MCF 10A (cell line): ENCODE results near the gene PCDH8. TPM values are rescaled to one million over a fixed set of nuclear protein-coding genes. Genes with fewer than 3 reads are reported as not detected.
A peak's percentile ranks its signal among the peaks of the same experiment; 100 is the strongest.

Source experiments
- BruUV-seq: library from RNA; stranded (reverse); fragments of 400-500 nt; replicated peaks from 2 replicates; lab custom pipeline; 2021; lab: Mats Ljungman, UMichigan
- CTCF ChIA-PET: fragments of 300-600 bp; sonication (Branson Sonifier 250); formaldehyde crosslinking; extraction: SDS; loops from one replicate; lab custom pipeline; 2021; ENCODE audit warnings: antibody characterized with exemption, inconsistent platforms; lab: Yijun Ruan, JAX
- POLR2A ChIA-PET: fragments of 300-600, 350-650 bp; sonication (Branson Sonifier 250); formaldehyde crosslinking; extraction: SDS; loops from one replicate; lab custom pipeline; 2020; ENCODE audit warnings: antibody characterized with exemption, inconsistent platforms; lab: Yijun Ruan, JAX
- DNase-seq: peaks from one replicate; pipeline ENCODE4 v3.0.0-alpha.2; 2018; ENCODE audit not compliant: unreplicated experiment
- H3K27ac Mint-ChIP-seq: one replicate; pipeline ENCODE4 v1.8.0; 2022; ENCODE audit warnings: mild to moderate bottlenecking, low read depth, mixed read lengths; ENCODE audit not compliant: unreplicated experiment
- H3K27me3 Mint-ChIP-seq: one replicate; pipeline ENCODE4 v1.8.0; 2022; ENCODE audit warnings: mixed read lengths; ENCODE audit not compliant: insufficient read depth, unreplicated experiment
- H3K36me3 Mint-ChIP-seq: one replicate; pipeline ENCODE4 v1.8.0; 2022; ENCODE audit warnings: mild to moderate bottlenecking, moderate library complexity, mixed read lengths; ENCODE audit not compliant: insufficient read depth, unreplicated experiment
- H3K4me1 Mint-ChIP-seq: one replicate; pipeline ENCODE4 v1.8.0; 2022; ENCODE audit warnings: mixed read lengths; ENCODE audit not compliant: insufficient read depth, unreplicated experiment
- H3K4me3 Mint-ChIP-seq: one replicate; pipeline ENCODE4 v1.8.0; 2022; ENCODE audit warnings: mild to moderate bottlenecking, moderate library complexity, mixed read lengths; ENCODE audit not compliant: unreplicated experiment
- H3K9me3 Mint-ChIP-seq: one replicate; pipeline ENCODE4 v1.8.0; 2022; ENCODE audit warnings: mixed read lengths; ENCODE audit not compliant: unreplicated experiment
- CTCF ChIP-seq: fragments of 200-600 bp; IDR thresholded peaks from one replicate; pipeline ENCODE4 v1.8.0; 2022; ENCODE audit warnings: antibody characterized with exemption, mild to moderate bottlenecking; ENCODE audit not compliant: unreplicated experiment
- intact Hi-C: fragments of 100-400 bp; cut with micrococcal nuclease; formaldehyde crosslinking; loops from 2 replicates; pipeline ENCODE4 v1.14.1; 2022
- total RNA-seq: library from RNA; stranded (reverse); gene quantifications from 2 replicates; pipeline ENCODE4 v1.2.3, GENCODE V29; 2022

Gene PCDH8
- total RNA-seq, 1 experiment from 2014 or later, result not detected

DNA sequence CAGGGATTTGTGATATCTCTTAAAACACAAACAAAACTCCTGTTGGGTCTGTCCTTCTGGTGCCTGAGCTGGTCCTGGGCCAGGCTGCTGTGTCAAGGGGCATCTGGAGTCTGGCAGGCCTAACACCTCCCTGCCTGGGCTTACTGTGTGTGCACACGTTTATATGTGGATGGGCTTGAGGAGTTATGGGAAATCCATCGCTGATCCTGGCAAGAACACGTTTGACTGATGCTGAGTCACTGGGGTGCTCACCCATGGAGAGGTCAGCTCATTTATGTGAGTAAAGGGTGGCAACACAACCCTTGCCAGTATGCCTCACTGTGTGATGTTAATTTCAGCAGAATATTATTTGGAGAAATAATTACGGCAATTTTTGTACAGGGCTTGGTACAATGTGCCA, 44.5 kb upstream of the PCDH8 start:
- POLR2A ChIA-PET, result no interaction called here
- Mint-ChIP-seq H3K36me3 (no peaks in the 10 kb centered on the region), H3K27me3 (no peaks in the 10 kb centered on the region), H3K4me3 (no peak overlapping the region), H3K27ac (no peak overlapping the region), H3K9me3 (no peaks in the 10 kb centered on the region), H3K4me1 (no peaks in the 10 kb centered on the region)
- no peak for TF ChIP-seq CTCF
- no TSS peak for BruUV-seq
- intact Hi-C loops, result loop anchor here (2.0 kb wide), 1 partner anchor 34 kb away; no protein-coding TSS in a partner anchor
- CTCF ChIA-PET, result interaction anchor here (0.5 to 2.8 kb wide), 5 partner anchors 12 to 75 kb away, joined by 3 to 20 read pairs (median 4); no protein-coding TSS in a partner anchor
- peak; percentile 75 for DNase-seq

DNA sequence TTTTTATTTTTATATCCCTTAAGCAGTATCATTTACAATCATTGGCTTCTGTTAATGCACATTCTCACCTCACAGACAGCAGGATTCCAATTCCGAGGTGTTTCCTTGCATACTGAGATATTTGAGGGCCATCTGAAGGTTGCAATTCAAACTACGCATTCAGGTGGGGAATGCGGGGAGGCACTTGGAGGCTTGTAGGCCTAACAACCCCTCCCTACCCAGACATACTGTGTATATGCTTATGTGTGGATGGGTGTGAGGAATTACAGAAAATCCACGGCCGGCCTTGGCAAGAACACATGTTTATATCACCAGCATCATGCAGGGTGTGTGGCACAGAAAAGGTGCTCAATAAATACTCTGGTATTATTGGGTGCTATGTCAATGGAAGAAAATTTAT, 43.3 kb upstream of the PCDH8 start:
- ChIA-PET POLR2A (interaction anchor here (0.7 kb wide), 1 partner anchor 35 kb away, joined by 3 read pairs; no protein-coding TSS in a partner anchor), CTCF (interaction anchor here (1.6 kb wide), 3 partner anchors 13 to 76 kb away, joined by 3 to 10 read pairs (median 8); no protein-coding TSS in a partner anchor)
- Mint-ChIP-seq H3K9me3 (no peaks in the 10 kb centered on the region), H3K4me3 (no peak overlapping the region), H3K36me3 (no peaks in the 10 kb centered on the region), H3K4me1 (no peaks in the 10 kb centered on the region), H3K27me3 (peaks cover 4% of the 10 kb centered on the region), H3K27ac (no peak overlapping the region)
- no TSS peak for BruUV-seq
- no peak for TF ChIP-seq CTCF
- DNase-seq, result no peak
- intact Hi-C loops, result loop anchor here (2.0 kb wide), 1 partner anchor 35 kb away; no protein-coding TSS in a partner anchor

DNA sequence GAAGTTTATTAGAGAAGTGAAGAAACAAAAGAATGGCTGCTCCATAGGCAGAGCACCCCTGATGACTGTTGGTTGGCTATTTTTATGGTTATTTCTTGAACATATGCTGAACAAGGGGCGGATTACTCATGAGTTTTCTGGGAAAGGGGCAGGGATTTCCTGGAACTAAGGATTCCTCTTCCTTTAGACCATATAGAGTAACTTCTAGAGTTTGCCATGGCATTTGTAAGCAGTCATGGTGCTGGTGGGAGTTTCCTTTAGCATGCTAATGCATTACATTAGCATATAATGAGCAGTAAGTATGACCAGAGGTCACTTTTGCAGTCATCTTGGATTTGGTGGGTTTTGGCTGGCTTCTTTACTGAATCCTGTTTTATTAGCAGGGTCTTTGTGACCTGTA, 38.7 kb upstream of the PCDH8 start:
- Mint-ChIP-seq H3K4me3 (no peak overlapping the region), H3K4me1 (no peaks in the 10 kb centered on the region), H3K27ac (no peak overlapping the region), H3K9me3 (no peaks in the 10 kb centered on the region), H3K36me3 (no peaks in the 10 kb centered on the region), H3K27me3 (peaks cover 27% of the 10 kb centered on the region)
- no TSS peak for BruUV-seq
- CTCF ChIA-PET, result interaction anchor here (1.6 to 2.4 kb wide), 2 partner anchors 10 to 81 kb away, joined by 4 to 10 read pairs; no protein-coding TSS in a partner anchor
- no peak for DNase-seq
- TF ChIP-seq CTCF, result no peak
- POLR2A ChIA-PET, result no interaction called here
- intact Hi-C loops, result no loop called here

DNA sequence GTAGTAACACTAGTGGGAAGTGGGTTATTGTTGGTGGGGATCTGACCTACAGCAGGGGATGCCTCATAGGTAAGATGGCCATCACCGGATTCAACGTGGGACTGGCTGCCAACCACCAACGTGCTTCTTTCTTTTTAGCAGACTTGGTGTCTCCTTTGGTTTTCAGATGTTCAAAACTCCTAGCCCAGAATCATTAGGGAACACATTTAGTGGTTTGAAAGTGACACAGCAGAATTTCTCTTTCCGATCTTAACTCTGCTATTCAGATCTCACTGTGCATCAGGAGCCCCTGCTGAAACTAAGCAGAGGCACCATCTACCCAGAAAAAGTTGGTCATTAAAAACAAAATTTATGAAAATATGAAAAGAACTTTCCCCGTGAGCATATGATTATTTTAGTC, 36.7 kb upstream of the PCDH8 start:
- CTCF ChIA-PET, result interaction anchor here (0.9 kb wide), 1 partner anchor 12 kb away, joined by 4 read pairs; no protein-coding TSS in a partner anchor
- POLR2A ChIA-PET, result no interaction called here
- BruUV-seq, result no TSS peak
- Mint-ChIP-seq H3K36me3 (no peaks in the 10 kb centered on the region), H3K4me3 (no peak overlapping the region), H3K27me3 (peaks cover 27% of the 10 kb centered on the region), H3K27ac (no peak overlapping the region), H3K4me1 (no peaks in the 10 kb centered on the region), H3K9me3 (no peaks in the 10 kb centered on the region)
- DNase-seq, result no peak
- no peak for TF ChIP-seq CTCF
- intact Hi-C loops, result no loop called here
